Neural progenitor cell (in vitro differentiated cells): ENCODE results near the gene LCP1.

Experiments used
- CTCF ChIP-seq: fragments of 200-600 bp; sonication (generic); IDR thresholded peaks from 2 replicates; pipeline ENCODE4 v1.5.1; 2017; ENCODE audit warnings: antibody characterized with exemption, mild to moderate bottlenecking
- EZH2 ChIP-seq: fragments of 200-600 bp; sonication (generic); IDR thresholded peaks from 2 replicates; pipeline ENCODE4 v1.6.1; 2017; ENCODE audit warnings: antibody characterized with exemption, mild to moderate bottlenecking, moderate library complexity
- EZH2phosphoT487 ChIP-seq: fragments of 200-600 bp; sonication (generic); IDR thresholded peaks from 2 replicates; pipeline ENCODE4 v1.6.1; 2017; ENCODE audit warnings: antibody characterized with exemption

DNA sequence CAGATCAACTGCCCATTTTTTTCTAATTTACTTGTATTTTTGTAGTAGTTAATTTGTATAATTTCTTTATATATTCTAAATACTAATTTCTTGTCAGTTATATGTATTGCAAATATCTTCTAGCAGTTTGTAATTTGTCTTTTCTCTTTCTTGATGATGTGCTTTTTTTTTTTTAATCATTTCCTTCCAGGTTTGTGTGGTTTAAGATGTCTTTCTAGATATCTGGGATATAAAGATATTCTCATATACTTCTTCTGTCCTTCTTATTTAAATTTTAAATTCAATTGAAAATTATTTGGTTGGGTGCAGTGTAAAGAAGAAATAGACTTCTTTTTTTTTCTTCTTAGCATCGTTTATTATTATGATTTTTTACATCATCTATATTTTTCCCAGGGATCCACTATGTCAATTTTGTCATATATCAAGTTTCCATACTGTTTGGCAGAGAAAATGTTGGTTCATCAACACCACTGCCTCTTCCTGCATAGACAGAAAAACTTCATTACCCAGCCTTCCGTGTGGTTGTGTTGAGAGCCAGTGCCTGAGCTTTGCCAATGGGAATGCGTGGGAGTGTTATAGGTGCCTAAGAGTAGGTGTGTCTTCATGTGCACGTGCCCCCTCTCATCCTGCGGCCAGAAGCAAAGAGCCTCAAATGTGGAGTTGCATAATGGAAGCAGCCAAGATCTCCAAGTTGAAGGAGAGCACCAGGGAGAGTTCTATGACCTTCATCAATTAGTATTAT is 93.0 kb downstream of the LCP1 start:
- TF ChIP-seq CTCF (no peak), EZH2phosphoT487 (no peak), EZH2 (no peak)
